Stomach (tissue), 9 donors: ENCODE measurements around the gene ERN1. TPM values are rescaled to one million over a fixed set of nuclear protein-coding genes. Genes with fewer than 3 reads are reported as not detected.
"Not testable (repeated sequence)": the region's sequence is repeated elsewhere in the genome, so short reads cannot be mapped to it uniquely, and the experiment has no call there.

Source experiments
- DNase-seq, 2 donors: peaks; one replicate each; pipeline versions ENCODE4 v3.0.0 to v3.0.0-alpha.2; 2013 to 2019
- H3K27ac ChIP-seq, 5 donors: fragments of 200-600 bp in 4 of 5; sonication (generic) in 4 of 5; one replicate each; pipeline ENCODE4 v1.5.1; 2013 to 2019; ENCODE audit warnings: mild to moderate bottlenecking in 1 of 5, moderate library complexity in 1 of 5
- H3K27me3 ChIP-seq, 3 donors: fragments of 200-600 bp; sonication (generic); one replicate each; pipeline ENCODE4 v1.5.1; 2017 to 2019; ENCODE audit warnings: mixed run types in 1 of 3
- H3K36me3 ChIP-seq, 4 donors: fragments of 200-600 bp; sonication (generic); 1 replicate in 3 of 4; 2 replicates in 1 of 4; pipeline ENCODE4 v1.5.1; 2016 to 2019
- H3K4me1 ChIP-seq, 4 donors: fragments of 200-600 bp; sonication (generic); one replicate each; pipeline ENCODE4 v1.5.1; 2016 to 2019
- H3K4me3 ChIP-seq, 4 donors: fragments of 200-600 bp; sonication (generic) in 3 of 4; one replicate each; pipeline ENCODE4 v1.5.1; 2016 to 2019; ENCODE audit warnings: mild to moderate bottlenecking in 1 of 4
- H3K9me3 ChIP-seq, 4 donors: fragments of 200-600 bp; sonication (generic); one replicate each; pipeline ENCODE4 v1.5.1; 2016 to 2019
- CTCF ChIP-seq, 7 experiments: fragments of 450-650 bp in 4 of 7; fragments of 200-600 bp in 3 of 7; sonication (generic) in 3 of 7; IDR thresholded peaks; one replicate each; pipeline ENCODE4 v1.5.1; 2016 to 2019; ENCODE audit warnings: antibody characterized with exemption in 7 of 7, control low read depth in 2 of 7, mild to moderate bottlenecking in 1 of 7
- EP300 ChIP-seq: sonication (generic); formaldehyde crosslinking; IDR thresholded peaks from one replicate; pipeline ENCODE4 v1.6.1; 2017; ENCODE audit warnings: antibody characterized with exemption
- POLR2A ChIP-seq, 4 donors: fragments of 450-650 bp; IDR thresholded peaks; one replicate each; pipeline ENCODE4 v1.6.1; 2016; ENCODE audit warnings: antibody characterized with exemption in 4 of 4, control low read depth in 2 of 4, mild to moderate bottlenecking in 1 of 4, moderate library complexity in 1 of 4
- POLR2AphosphoS5 ChIP-seq, 3 donors: sonication (generic); formaldehyde crosslinking; IDR thresholded peaks; one replicate each; pipeline ENCODE4 v1.6.1; 2016; ENCODE audit warnings: antibody characterized with exemption in 3 of 3
- WGBS, 5 donors: extraction: QIAGEN DNeasy Blood & Tissue Kit in 3 of 5; methylation state at CpG; one replicate each; pipeline versions ENCODE4 v1.1.5 to v1.1.7; 2013 to 2018; 5-methylcytosine and 5-hydroxymethylcytosine counted together
- intact Hi-C: fragments of 100-400 bp; cut with DNase I; formaldehyde crosslinking; loops from one replicate; pipeline ENCODE4 v1.15.1; 2023; ENCODE audit warnings: low total_unique reads
- polyA plus RNA-seq, 3 donors: library from polyadenylated mRNA; stranded (reverse); fragments of 200-250 nt; gene quantifications; one replicate each; pipeline ENCODE4 v1.2.3, GENCODE V29; 2013
- total RNA-seq, 5 donors: library from RNA; depleted of rRNA; stranded (reverse); fragments of >200 nt; gene quantifications; one replicate each; pipeline versions ENCODE4 v1.1.0 to v1.2.3, GENCODE V29; 2014 to 2016
- donor health status: healthy with polysubstance abuse.
- donor health status: Bipolar disorder and iron deficiency.
- donor health status: healthy.

Gene ERN1
- total and polyA plus RNA-seq, 8 donors, result 4.1 to 76.4 (median 28.0) TPM

DNA sequence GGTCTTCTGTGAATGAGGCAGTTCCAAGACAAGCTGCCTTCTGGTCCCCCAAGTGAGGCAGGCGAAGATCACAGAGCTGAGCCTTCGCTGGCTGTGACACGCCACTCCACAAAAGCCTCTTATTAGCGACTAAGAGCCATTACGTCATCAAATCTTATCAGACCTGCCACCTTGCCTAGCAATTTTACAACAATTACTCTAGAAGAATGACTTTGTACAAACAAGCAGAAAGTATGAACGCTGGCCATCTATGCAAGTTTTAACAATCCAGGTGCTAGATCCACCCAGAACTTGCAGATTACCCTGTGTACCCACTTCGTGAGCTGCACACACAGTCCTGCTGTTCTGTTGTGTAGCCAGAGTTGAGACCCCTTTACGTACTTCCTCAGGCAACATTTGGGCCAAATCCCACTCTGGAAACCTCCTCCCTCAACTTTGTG is 105.7 kb downstream of the ERN1 start:
- Histone ChIP-seq H3K27me3 (no peaks in the 10 kb centered on the region), H3K4me3 (no peak overlapping the region), H3K27ac (peak overlapping the region; percentile 25 to 77 (median 59)), H3K4me1 (peaks cover 12 to 31% (median 21%) of the 10 kb centered on the region in 4 donors), H3K9me3 (no peaks in the 10 kb centered on the region), H3K36me3 (no peaks in the 10 kb centered on the region)
- 33 to 48% (median 43%) methylated on average over 8 of the region's 8 CpGs for WGBS, 5 donors
- DNase-seq, result peak in 1 of 2 donors; percentile 85
- intact Hi-C loops, result loop anchor here (10.0 kb wide), 1 partner anchor 89 kb away; the partner anchor contains the start of gene CD79B
- TF ChIP-seq POLR2AphosphoS5 (IDR thresholded peaks at IDR 0.05) (no peak), POLR2A (IDR thresholded peaks at IDR 0.05) (no peak), CTCF (IDR thresholded peaks at IDR 0.05) (no peak), EP300 (no peak)

DNA sequence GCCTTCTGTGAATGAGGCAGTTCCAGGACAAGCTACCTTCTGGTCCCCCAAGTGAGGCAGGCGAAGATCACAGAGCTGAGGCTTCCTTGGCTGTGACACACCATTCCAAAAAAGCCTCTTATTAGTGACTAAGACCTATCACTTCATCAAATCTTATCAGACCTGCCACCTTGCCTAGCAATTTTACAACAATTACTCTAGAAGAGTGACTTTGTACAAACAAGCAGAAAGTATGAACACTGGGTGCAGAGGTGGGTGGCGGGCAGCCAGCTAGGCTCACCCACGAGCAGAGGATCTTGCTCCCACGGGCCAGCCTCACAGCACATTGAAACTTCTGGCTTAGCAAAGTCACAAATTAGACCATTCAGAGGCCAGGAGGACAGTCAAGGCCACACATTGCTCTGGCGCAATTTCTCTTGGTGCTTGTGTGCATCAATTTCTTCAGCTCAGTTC is 107.3 kb downstream of the ERN1 start:
- TF ChIP-seq CTCF (IDR thresholded peaks at IDR 0.05) (no peak), POLR2AphosphoS5 (IDR thresholded peaks at IDR 0.05) (no peak), EP300 (no peak), POLR2A (IDR thresholded peaks at IDR 0.05) (no peak)
- H3K4me1 ChIP-seq, result peaks cover 12 to 31% (median 21%) of the 10 kb centered on the region in 4 donors
- DNase-seq, result peak in 1 of 2 donors; percentile 37
- H3K27me3 ChIP-seq, result no peaks in the 10 kb centered on the region
- no peak overlapping the region for H3K4me3 ChIP-seq
- intact Hi-C loops, result loop anchor here (10.0 kb wide), 1 partner anchor 88 kb away; the partner anchor contains the start of gene CD79B
- no peak overlapping the region for H3K27ac ChIP-seq
- 71 to 76% (median 73%) methylated on average over 5 of the region's 5 CpGs for WGBS, 5 donors
- H3K36me3 ChIP-seq, result no peaks in the 10 kb centered on the region
- H3K9me3 ChIP-seq, result no peaks in the 10 kb centered on the region

DNA sequence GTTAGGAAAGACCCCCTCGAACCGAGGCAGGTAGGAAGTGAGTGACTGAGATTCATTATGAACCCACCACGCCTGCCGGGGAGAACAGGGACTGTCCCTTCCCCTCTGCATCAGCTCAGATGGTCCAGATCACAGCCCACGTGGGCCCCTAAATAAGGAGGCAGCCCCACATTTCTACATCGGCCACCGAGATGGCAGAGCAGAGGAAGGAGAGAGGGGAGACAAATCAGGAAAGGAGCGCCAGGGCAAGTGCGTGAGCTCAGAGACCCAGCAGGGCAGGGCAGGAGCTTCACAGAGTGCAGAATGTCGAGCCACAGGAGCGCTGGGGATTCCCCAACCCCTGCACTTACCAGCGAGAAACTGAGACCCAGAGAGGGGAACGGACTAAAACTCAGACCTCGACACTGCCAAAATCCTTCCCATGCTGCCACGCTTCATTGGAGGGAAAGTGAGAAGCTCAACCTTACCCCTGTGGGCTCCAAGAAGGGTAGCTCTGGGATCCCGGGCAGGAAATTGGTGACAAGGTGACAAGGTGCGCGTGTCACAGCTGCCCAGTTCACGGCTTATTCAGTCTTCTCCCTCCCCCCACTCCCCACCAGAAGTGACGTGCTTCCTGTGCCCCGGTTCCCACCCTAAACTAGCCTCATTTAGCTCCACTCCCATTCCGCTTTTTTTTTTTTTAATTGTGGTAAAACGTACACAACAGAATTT is 109.7 kb downstream of the ERN1 start, which contains the start of gene ICAM2:
TSS of gene ICAM2 (minus strand) at position 578 of the 711 bp plus-strand sequence. CDS start 13,942 bp downstream, outside the sequence.
- Histone ChIP-seq H3K27me3 (no peaks in the 10 kb centered on the region), H3K27ac (peak within 1 kb of the TSS; percentile 76 to 86 (median 82)), H3K9me3 (no peaks in the 10 kb centered on the region), H3K4me1 (peaks cover 7 to 31% (median 14%) of the 10 kb centered on the region in 4 donors), H3K36me3 (no peaks in the 10 kb centered on the region), H3K4me3 (peak within 1 kb of the TSS; percentile 35 to 47 (median 44))
- TF ChIP-seq POLR2AphosphoS5 (IDR thresholded peaks at IDR 0.05) (peak in 2 of 3 donors; percentile 12 to 82), POLR2A (IDR thresholded peaks at IDR 0.05) (no peak)
- WGBS, 5 donors, result 21 to 23% (median 22%) methylated on average over 23 of the region's 23 CpGs
- intact Hi-C loops, result loop anchor here (10.0 kb wide), 1 partner anchor 85 kb away; the partner anchor contains the start of gene CD79B
- DNase-seq, result peak; percentile 68 to 85

GRCh38 chr17:64019551-64019961 is 110.4 kb downstream of the ERN1 start:
- intact Hi-C loops, DNase-seq, H3K9me3 ChIP-seq, H3K27me3 ChIP-seq, H3K36me3 ChIP-seq: not testable (repeated sequence)
- WGBS, 5 donors, result 51 to 70% (median 56%) methylated on average over 9 of the region's 9 CpGs
- peak overlapping the region in 3 of 4 donors; percentile 40 to 47 (median 47) for H3K4me3 ChIP-seq
- peaks cover 5 to 27% (median 15%) of the 10 kb centered on the region in 4 donors for H3K4me1 ChIP-seq
- H3K27ac ChIP-seq, result peak overlapping the region; percentile 33 to 86 (median 82)

DNA sequence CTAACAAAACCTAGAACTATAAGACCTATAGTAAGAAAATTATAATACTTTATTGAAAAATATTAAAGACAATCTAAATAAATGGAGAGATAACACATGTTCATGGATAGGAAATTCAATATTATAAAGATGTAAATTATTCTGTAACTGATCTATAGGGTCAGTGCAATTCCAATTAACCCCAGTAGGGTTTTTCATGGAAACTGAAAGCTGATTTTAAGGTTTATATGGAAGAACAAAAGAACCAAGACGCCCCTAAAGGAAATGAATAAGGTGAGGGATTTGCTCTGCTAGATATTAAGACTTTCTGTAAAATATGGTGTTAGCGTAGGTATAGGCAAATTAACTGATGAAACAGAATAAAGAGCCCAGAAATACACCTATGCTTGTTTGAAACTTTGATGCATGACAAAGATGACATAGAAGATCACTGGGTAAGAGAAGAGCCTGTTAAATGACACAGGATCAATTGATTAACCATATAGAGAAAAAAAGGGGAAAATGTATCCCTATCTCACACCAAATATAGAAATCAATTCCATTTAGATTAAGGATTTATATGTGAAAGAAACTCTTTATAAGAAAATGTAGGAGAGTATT is 112.5 kb downstream of the ERN1 start:
- no peaks in the 10 kb centered on the region for H3K36me3 ChIP-seq
- intact Hi-C loops, result no loop called here
- TF ChIP-seq CTCF (IDR thresholded peaks at IDR 0.05), result peak in 2 of 7 experiments; percentile 11 to 45
- no peak for TF ChIP-seq POLR2A (IDR thresholded peaks at IDR 0.05)
- H3K4me1 ChIP-seq, result peaks cover 0 to 22% (median 11%) of the 10 kb centered on the region in 4 donors
- H3K27me3 ChIP-seq, result no peaks in the 10 kb centered on the region
- DNase-seq, result no peak
- H3K27ac ChIP-seq, result peak overlapping the region in 1 of 5 donors; percentile 86
- H3K9me3 ChIP-seq, result no peaks in the 10 kb centered on the region
- 71 to 87% (median 75%) methylated on average over 2 of the region's 2 CpGs for WGBS, 5 donors
- no peak overlapping the region for H3K4me3 ChIP-seq
